ENCODE measurements around the gene CHRND. TPM values are rescaled to one million over a fixed set of nuclear protein-coding genes. Genes with fewer than 3 reads are reported as not detected.

Gene CHRND
- total RNA-seq, 3 donors from 2014 or later, result not detected

DNA sequence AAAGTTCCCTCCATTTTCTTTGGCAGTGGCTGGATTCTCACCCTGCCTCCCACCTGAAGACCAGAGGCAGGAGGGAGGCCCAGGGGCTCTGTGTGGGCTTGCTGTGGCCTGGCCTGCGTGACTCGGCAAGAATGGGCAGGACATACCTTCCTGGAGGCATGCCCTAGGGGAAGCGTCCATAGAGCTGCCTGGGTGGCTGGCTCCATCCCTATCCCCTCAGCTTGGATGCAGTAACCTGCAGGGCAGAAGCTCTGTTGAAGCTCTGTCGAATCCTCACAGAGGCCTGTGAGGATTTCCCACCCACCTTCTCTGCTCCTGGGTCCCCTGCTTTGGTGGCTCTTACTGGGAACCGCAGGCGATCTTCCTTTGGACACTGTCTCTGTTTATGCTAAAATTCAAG is 7.1 kb upstream of the CHRND start:
- Histone ChIP-seq H3K27me3 (peaks cover 4 to 47% of the 10 kb centered on the region in 2 donors), H3K4me1 (no peaks in the 10 kb centered on the region), H3K4me3 (no peak overlapping the region), H3K9me3 (no peaks in the 10 kb centered on the region), H3K27ac (no peak overlapping the region), H3K36me3 (no peaks in the 10 kb centered on the region)
- TF ChIP-seq POLR2AphosphoS5 (IDR thresholded peaks at IDR 0.05), result no peak
- no peak for TF ChIP-seq POLR2A (IDR thresholded peaks at IDR 0.05)
- TF ChIP-seq, protein P1, sequence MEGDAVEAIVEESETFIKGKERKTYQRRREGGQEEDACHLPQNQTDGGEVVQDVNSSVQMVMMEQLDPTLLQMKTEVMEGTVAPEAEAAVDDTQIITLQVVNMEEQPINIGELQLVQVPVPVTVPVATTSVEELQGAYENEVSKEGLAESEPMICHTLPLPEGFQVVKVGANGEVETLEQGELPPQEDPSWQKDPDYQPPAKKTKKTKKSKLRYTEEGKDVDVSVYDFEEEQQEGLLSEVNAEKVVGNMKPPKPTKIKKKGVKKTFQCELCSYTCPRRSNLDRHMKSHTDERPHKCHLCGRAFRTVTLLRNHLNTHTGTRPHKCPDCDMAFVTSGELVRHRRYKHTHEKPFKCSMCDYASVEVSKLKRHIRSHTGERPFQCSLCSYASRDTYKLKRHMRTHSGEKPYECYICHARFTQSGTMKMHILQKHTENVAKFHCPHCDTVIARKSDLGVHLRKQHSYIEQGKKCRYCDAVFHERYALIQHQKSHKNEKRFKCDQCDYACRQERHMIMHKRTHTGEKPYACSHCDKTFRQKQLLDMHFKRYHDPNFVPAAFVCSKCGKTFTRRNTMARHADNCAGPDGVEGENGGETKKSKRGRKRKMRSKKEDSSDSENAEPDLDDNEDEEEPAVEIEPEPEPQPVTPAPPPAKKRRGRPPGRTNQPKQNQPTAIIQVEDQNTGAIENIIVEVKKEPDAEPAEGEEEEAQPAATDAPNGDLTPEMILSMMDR (IDR thresholded peaks at IDR 0.05), result no peak
- no peak for DNase-seq (ENCODE audit: low spot score in 2 of 2)
- intact Hi-C loops (cut with DNase I; ENCODE audit: low total_unique reads), result loop anchor here (10.0 kb wide), 2 partner anchors 614 to 1354 kb away; no protein-coding TSS in a partner anchor

- intact Hi-C loops (cut with DNase I; ENCODE audit: low total_unique reads), result loop anchor here (10.0 kb wide), 2 partner anchors 615 to 1355 kb away; no protein-coding TSS in a partner anchor
- TF ChIP-seq POLR2A (IDR thresholded peaks at IDR 0.05) (no peak), POLR2AphosphoS5 (IDR thresholded peaks at IDR 0.05) (no peak)
- TF ChIP-seq, protein P1 (IDR thresholded peaks at IDR 0.05), result no peak
- Histone ChIP-seq H3K4me3 (no peak within 1 kb of the TSS), H3K4me1 (no peaks in the 10 kb centered on the region), H3K9me3 (no peaks in the 10 kb centered on the region), H3K27ac (no peak within 1 kb of the TSS), H3K27me3 (peaks cover 4 to 57% of the 10 kb centered on the region in 2 donors), H3K36me3 (no peaks in the 10 kb centered on the region)
- no peak for DNase-seq (ENCODE audit: low spot score in 2 of 2)
These were observed 6.2 kb upstream of the CHRND start, which contains the start of gene PRSS56 for GRCh38 chr2:232519581-232520438. TSS of gene PRSS56 (plus strand) at chr2:232520388. CDS start at chr2:232520599, 211 bp downstream.

GRCh38 chr2:232520489-232520888 is 5.5 kb upstream of the CHRND start:
- Histone ChIP-seq H3K4me1 (no peaks in the 10 kb centered on the region), H3K4me3 (no peak overlapping the region), H3K27me3 (peaks cover 8 to 63% of the 10 kb centered on the region in 2 donors), H3K27ac (no peak overlapping the region), H3K36me3 (no peaks in the 10 kb centered on the region), H3K9me3 (no peaks in the 10 kb centered on the region)
- intact Hi-C loops (cut with DNase I; ENCODE audit: low total_unique reads), result no loop called here
- TF ChIP-seq, protein P1 (IDR thresholded peaks at IDR 0.05), result no peak
- TF ChIP-seq POLR2AphosphoS5 (IDR thresholded peaks at IDR 0.05) (no peak), POLR2A (IDR thresholded peaks at IDR 0.05) (no peak)
- DNase-seq (ENCODE audit: low spot score in 2 of 2), result no peak

DNA sequence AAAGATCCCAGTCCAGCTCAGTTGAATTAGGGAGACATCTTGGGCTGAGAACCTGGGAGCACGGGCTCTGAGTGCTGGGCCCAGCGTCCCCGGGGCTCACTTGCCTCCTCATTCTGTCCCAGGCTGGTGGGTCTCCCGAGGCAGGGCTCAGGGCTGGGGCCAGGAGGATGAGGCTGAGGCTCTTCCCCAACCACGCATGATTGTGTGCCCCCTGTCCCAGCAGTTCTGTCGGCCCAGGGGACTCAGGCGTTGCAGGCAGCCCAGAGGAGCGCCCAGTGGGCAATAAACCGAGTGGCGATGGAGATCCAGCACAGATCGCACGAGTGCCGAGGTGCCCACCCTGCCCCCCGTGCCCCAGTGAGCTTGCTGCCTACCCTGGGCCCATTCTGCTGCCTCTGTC is 4.9 kb upstream of the CHRND start:
- H3K27ac ChIP-seq, result no peak overlapping the region
- no peak overlapping the region for H3K4me3 ChIP-seq
- no peak for DNase-seq (ENCODE audit: low spot score in 2 of 2)
- no peak for TF ChIP-seq POLR2AphosphoS5 (IDR thresholded peaks at IDR 0.05)
- no peak for TF ChIP-seq POLR2A (IDR thresholded peaks at IDR 0.05)
- TF ChIP-seq, protein P1 (IDR thresholded peaks at IDR 0.05), result no peak
- H3K27me3 ChIP-seq, result peaks cover 11 to 67% of the 10 kb centered on the region in 2 donors
- intact Hi-C loops (cut with DNase I; ENCODE audit: low total_unique reads), result no loop called here
- no peaks in the 10 kb centered on the region for H3K9me3 ChIP-seq
- H3K4me1 ChIP-seq, result peaks cover 0 to 3% of the 10 kb centered on the region in 2 donors
- no peaks in the 10 kb centered on the region for H3K36me3 ChIP-seq
